ENCODE measurements around the gene C3orf22. TPM values are rescaled to one million over a fixed set of nuclear protein-coding genes. Genes with fewer than 3 reads are reported as not detected.

The C3orf22 gene
- total and polyA plus RNA-seq, 9 of the 15 experiments (the other 6 are each of a cell fraction or from before 2014, with no cell fraction given): not detected

GRCh38 chr3:126539558-126540250 lies 19.0 kb downstream of the C3orf22 start:
- intact Hi-C loops (cut with micrococcal nuclease): loop anchor here (2.0 kb wide), 1 partner anchor 63 kb away; no protein-coding TSS in a partner anchor

More at GRCh38 chr3:126539558-126540250, 19.0 kb downstream of the C3orf22 start:
- FAIRE-seq (peak; percentile 11), ATAC-seq (no peak), DNase-seq (ENCODE audit: extremely low read depth in 1 of 4, low spot score in 3 of 4) (no peak)
- TF ChIP-seq ZNF24 (IDR thresholded peaks at IDR 0.05): no peak
- no peak for TF ChIP-seq ZZZ3 (IDR thresholded peaks at IDR 0.05)
- TF ChIP-seq CBX1 (IDR thresholded peaks at IDR 0.05; ENCODE audit: low read depth): 0 out of 2 replicates have a peak, but pooled peaks have one; percentile 26
- no peak for TF ChIP-seq ZMIZ1 (IDR thresholded peaks at IDR 0.05; ENCODE audit: low read depth in 2 of 2, low read length in 2 of 2)
- TF ChIP-seq ZNF408 (CRISPR knock-in tag; IDR thresholded peaks at IDR 0.05; ENCODE audit: low read depth): no peak
- no peak for TF ChIP-seq ZNF655 (CRISPR knock-in tag; IDR thresholded peaks at IDR 0.05)
- H3K9me3 ChIP-seq (replicated peaks; ENCODE audit: control insufficient read depth, insufficient read depth, low read depth, low read length): peaks cover 2% of the 10 kb centered on the region
- H3K4me3 ChIP-seq: no peak overlapping the region
- no peak overlapping the region for H3K4me2 ChIP-seq (ENCODE audit: insufficient read depth, low read length)
- H4K20me1 ChIP-seq (replicated peaks; ENCODE audit: control insufficient read depth, insufficient read depth, low read length): no peaks in the 10 kb centered on the region
- no peaks in the 10 kb centered on the region for H3K9me1 ChIP-seq (ENCODE audit: control insufficient read depth, insufficient read depth, low read length)
- no TSS peak for BruUV-seq (replicated peaks)
- H3K4me1 ChIP-seq (replicated peaks in 1 of 2; ENCODE audit: control insufficient read depth in 2 of 2, insufficient read depth in 2 of 2, low read length in 2 of 2): peaks cover 14 to 23% of the 10 kb centered on the region in 2 experiments
- peak overlapping the region; percentile 75; the same call in 1 of the 3 replicates for H3K27ac ChIP-seq (ENCODE audit: extremely low read depth, low read depth, low read length)
- no peaks in the 10 kb centered on the region for H3K79me2 ChIP-seq (ENCODE audit: control insufficient read depth, insufficient read depth, low read length)
- WGBS (ENCODE audit: insufficient coverage, low coverage, missing lambda C conversion rate): 96% methylated on average over 8 of the region's 10 CpGs
- POLR2A ChIA-PET: no interaction called here
- CTCF ChIA-PET (ENCODE audit: low intra/inter-chr PET ratio): interaction anchor here (0.6 kb wide), 1 partner anchor 15 kb away, joined by 3 read pairs; no protein-coding TSS in a partner anchor
- H2AFZ ChIP-seq (ENCODE audit: low read depth, low read length): no peak overlapping the region
- no peaks in the 10 kb centered on the region for H3K36me3 ChIP-seq (ENCODE audit: control insufficient read depth, insufficient read depth, low read length)
- H3K27me3 ChIP-seq (ENCODE audit: control insufficient read depth in 2 of 2, insufficient read depth in 2 of 2, low read length in 2 of 2): peaks cover 0 to 6% of the 10 kb centered on the region in 2 experiments; a peak in 1 of 5 replicates
- H3K9ac ChIP-seq (ENCODE audit: insufficient read depth in 1 of 2, low read depth in 2 of 2, low read length in 2 of 2): no peak overlapping the region
- in situ Hi-C loops (cut with MboI): no loop called here

All from K562 (cell line).